GM12878 (cell line): ENCODE measurements around the gene IRF8. TPM values are rescaled to one million over a fixed set of nuclear protein-coding genes. Genes with fewer than 3 reads are reported as not detected.

ENCODE experiments used
- ATAC-seq: fragments of 200-7000 bp; cut with Tn5 transposase; 3 replicates; pipeline ENCODE4 v1.9.1; 2020; ENCODE audit warnings: mild to moderate bottlenecking, moderate library complexity
- BruUV-seq: library from RNA; stranded (reverse); fragments of 400-500 nt; replicated peaks from 2 replicates; lab custom pipeline; 2021; lab: Mats Ljungman, UMichigan
- CTCF ChIA-PET: fragments of 300-600 bp; sonication (Branson Sonifier 250); formaldehyde crosslinking; extraction: SDS; loops from one replicate; lab custom pipeline; 2021; ENCODE audit warnings: inconsistent platforms; lab: Yijun Ruan, JAX
- POLR2A ChIA-PET: fragments of 350-600 bp; formaldehyde crosslinking; extraction: SDS; loops from one replicate; lab custom pipeline; 2021; ENCODE audit warnings: inconsistent platforms; lab: Charles Lee
- RAD21 ChIA-PET: fragments of 300-600 bp; sonication (Branson Sonifier 250); formaldehyde crosslinking; loops from one replicate; lab custom pipeline; 2023; ENCODE audit warnings: antibody characterized with exemption; ENCODE audit not compliant: unreplicated experiment; lab: Charles Lee
- SMC1A ChIA-PET: fragments of 300-600 bp; sonication (Branson Sonifier 250); formaldehyde crosslinking; loops from one replicate; lab custom pipeline; 2023; ENCODE audit not compliant: unreplicated experiment, uncharacterized antibody; lab: Charles Lee
- DNase-seq: peaks from one replicate; pipeline ENCODE4 v3.0.0-alpha.2; 2011; ENCODE audit warnings: low read depth, low spot score
- FAIRE-seq: peaks from 3 replicates; lab custom pipeline; 2011; peaks lifted over from hg19 to GRCh38; lab: Jason Lieb, UNC
- H2AFZ ChIP-seq: 2 replicates; pipeline ENCODE4 v1.6.0; 2011; ENCODE audit warnings: low read depth, low read length, control low read depth; ENCODE audit not compliant: control insufficient read depth
- H3K27ac ChIP-seq: 2 replicates; pipeline ENCODE4 v1.5.1; 2011; ENCODE audit warnings: control low read depth; ENCODE audit not compliant: control insufficient read depth, insufficient read depth
- H3K27me3 ChIP-seq, 2 experiments: replicated peaks in 1 of 2; 2 replicates each; pipeline versions ENCODE4 v1.6.0 to v1.6.1; 2011; ENCODE audit warnings: low read length in 1 of 2; ENCODE audit not compliant: control insufficient read depth in 2 of 2, insufficient read depth in 2 of 2
- H3K36me3 ChIP-seq, 2 experiments: 2 replicates each; pipeline ENCODE4 v1.5.1; 2011; ENCODE audit warnings: low read length in 1 of 2; ENCODE audit not compliant: control insufficient read depth in 2 of 2, insufficient read depth in 2 of 2
- H3K4me1 ChIP-seq: 2 replicates; pipeline ENCODE4 v1.6.1; 2011; ENCODE audit warnings: mild to moderate bottlenecking, low read length, moderate library complexity, mixed read lengths; ENCODE audit not compliant: control insufficient read depth, insufficient read depth
- H3K4me2 ChIP-seq: 2 replicates; pipeline ENCODE4 v1.6.0; 2011; ENCODE audit warnings: control low read depth; ENCODE audit not compliant: control insufficient read depth, insufficient read depth
- H3K4me3 ChIP-seq: fragments of 200-600 bp; sonication (generic); 2 replicates; pipeline ENCODE4 v1.5.1; 2016
- H3K79me2 ChIP-seq: 2 replicates; pipeline ENCODE4 v1.6.0; 2011; ENCODE audit warnings: low read length; ENCODE audit not compliant: control insufficient read depth, insufficient read depth
- H3K9ac ChIP-seq: 2 replicates; pipeline ENCODE4 v1.8.0; 2011; ENCODE audit warnings: low read length, control low read depth, mixed read lengths; ENCODE audit not compliant: control insufficient read depth, insufficient read depth
- H3K9me3 ChIP-seq: replicated peaks from 3 replicates; pipeline ENCODE4 v1.5.1; 2011; ENCODE audit warnings: mild to moderate bottlenecking, low read length; ENCODE audit not compliant: control insufficient read depth, insufficient read depth
- H4K20me1 ChIP-seq: 2 replicates; pipeline ENCODE4 v1.6.0; 2011; ENCODE audit not compliant: control insufficient read depth, insufficient read depth
- E4F1 ChIP-seq: fragments of 450-650 bp; IDR thresholded peaks from 2 replicates; pipeline ENCODE4 v1.6.1; 2018; ENCODE audit warnings: borderline replicate concordance, mild to moderate bottlenecking; ENCODE audit not compliant: partially characterized antibody
- EED ChIP-seq: sonication (generic); IDR thresholded peaks from 2 replicates; pipeline ENCODE4 v1.6.1; 2016; ENCODE audit warnings: antibody characterized with exemption, low read depth
- IRF4 ChIP-seq: IDR thresholded peaks from 2 replicates; pipeline ENCODE4 v1.6.1; 2011; ENCODE audit warnings: low read depth, low read length
- NBN ChIP-seq: fragments of 450-650 bp; IDR thresholded peaks from 2 replicates; pipeline ENCODE4 v1.6.1; 2016
- RUNX3 ChIP-seq: IDR thresholded peaks from 2 replicates; pipeline ENCODE4 v1.6.1; 2012; ENCODE audit warnings: low read length, inconsistent platforms
- SMAD5 ChIP-seq: IDR thresholded peaks from 2 replicates; pipeline ENCODE4 v1.6.1; 2016; ENCODE audit warnings: antibody characterized with exemption, low read depth
- TCF7 ChIP-seq: IDR thresholded peaks from 2 replicates; pipeline ENCODE4 v1.6.1; 2014; ENCODE audit warnings: antibody characterized with exemption, borderline replicate concordance
- ZNF207 ChIP-seq: fragments of 450-650 bp; IDR thresholded peaks from 2 replicates; pipeline ENCODE4 v1.6.1; 2014; ENCODE audit warnings: antibody characterized with exemption, mild to moderate bottlenecking, borderline replicate concordance
- ZZZ3 ChIP-seq: IDR thresholded peaks from 2 replicates; pipeline ENCODE4 v1.6.1; 2011; ENCODE audit warnings: low read depth; ENCODE audit not compliant: control insufficient read depth, insufficient read length
- WGBS: methylation state at CpG from one replicate; pipeline ENCODE4 v1.1.6; 2016; ENCODE audit warnings: low lambda C conversion rate; ENCODE audit not compliant: insufficient replicate concordance, insufficient coverage; ENCODE audit errors: missing lambda C conversion rate; 5-methylcytosine and 5-hydroxymethylcytosine counted together
- in situ Hi-C: fragments of 300-500 bp; cut with MboI; formaldehyde crosslinking; loops from 9 replicates; pipeline ENCODE4 v1.14.3; 2018; ENCODE audit warnings: mixed read lengths
- intact Hi-C: fragments of 100-400 bp; cut with micrococcal nuclease; formaldehyde crosslinking; loops from one replicate; pipeline ENCODE4 v1.14.2; 2022; ENCODE audit not compliant: unreplicated experiment
- polyA plus RNA-seq, 11 experiments: library from polyadenylated mRNA; depleted of rRNA in 4 of 11; unstranded in 6 of 11; stranded (reverse) in 5 of 11; fragments of >200 nt; fragmentation: Nextera tagmentation in 4 of 11; fragmentation: Illumina TruSeq in 1 of 11; extraction: Ambion mirVana in 4 of 11; extraction: Trizol in 1 of 11; gene quantifications; 1 replicate in 1 of 11; 2 replicates in 10 of 11; pipeline versions ENCODE4 v1.2.1 to v1.2.3, GENCODE V29; 2011 to 2016; ENCODE audit warnings: inconsistent platforms in 2 of 11, missing spikeins in 2 of 11, low read depth in 1 of 11
- total RNA-seq, 4 experiments: library from RNA; depleted of rRNA in 3 of 4; stranded (reverse); fragments of >200 nt in 3 of 4; fragmentation: Illumina TruSeq in 1 of 4; extraction: Trizol in 1 of 4; gene quantifications; 2 replicates each; pipeline versions ENCODE4 v1.2.1 to v1.2.3, GENCODE V29; 2013 to 2021
- TF ChIP-seq, protein P1 (sequence below): IDR thresholded peaks from 2 replicates; pipeline ENCODE4 v1.6.1; 2012; ENCODE audit warnings: low read depth, low read length, improper control_type of control experiment
- TF ChIP-seq, protein P2 (sequence below): IDR thresholded peaks from 2 replicates; pipeline ENCODE4 v1.6.1; 2011; ENCODE audit warnings: borderline replicate concordance, low read depth, mild to moderate bottlenecking, moderate library complexity, low read length; ENCODE audit not compliant: insufficient read depth, poor library complexity, severe bottlenecking

The IRF8 gene
- total and polyA plus RNA-seq, 10 of the 15 experiments (the other 5 are each of a cell fraction or from before 2014, with no cell fraction given), result 17.1 to 237 (median 172) TPM

DNA sequence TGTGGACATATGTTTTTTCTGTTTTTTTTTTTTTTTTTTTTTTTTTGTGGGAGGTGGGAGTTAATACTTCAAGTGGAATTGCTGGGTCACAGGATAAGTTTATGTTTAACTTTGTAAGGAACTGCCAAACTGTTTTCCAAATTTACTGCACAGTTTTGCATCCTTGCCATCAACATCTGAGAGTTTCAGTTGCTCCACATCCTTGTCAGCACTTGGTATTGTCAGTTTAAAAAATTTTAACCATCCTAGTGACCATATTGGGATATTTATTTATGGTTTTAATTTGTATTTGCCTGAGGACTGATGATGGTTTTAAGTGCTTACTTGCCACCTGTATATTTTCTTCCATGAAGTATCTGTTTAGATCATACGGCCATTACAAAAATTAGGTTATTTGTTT lies 34.0 kb upstream of the IRF8 start (continued):
- TF ChIP-seq TCF7 (no peak), IRF4 (no peak), ZNF207 (no peak), EED (no peak), ZZZ3 (no peak)

DNA sequence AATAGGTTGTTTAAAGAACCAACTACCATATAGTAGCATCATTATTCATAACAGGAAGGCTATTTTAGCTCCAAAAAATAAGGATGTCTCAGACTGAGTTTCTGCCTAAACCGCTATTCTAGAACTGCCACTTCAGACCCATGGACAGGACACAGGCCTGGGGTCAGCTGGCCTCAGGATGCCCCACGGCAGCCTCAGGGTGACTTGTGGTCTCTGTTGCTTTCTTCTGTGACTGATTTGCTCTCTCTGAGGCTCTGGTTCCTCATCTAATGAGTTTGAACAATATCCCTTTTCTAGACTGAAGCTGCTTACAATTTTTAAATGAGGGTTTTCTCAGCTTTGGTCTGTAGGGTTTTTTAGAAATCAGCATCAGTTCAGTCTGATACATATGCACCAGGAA lies 31.8 kb upstream of the IRF8 start:
- Histone ChIP-seq H3K36me3 (no peaks in the 10 kb centered on the region), H3K4me2 (no peak overlapping the region), H3K9me3 (peaks cover 2% of the 10 kb centered on the region; the same call in 1 of the 3 replicates), H2AFZ (no peak overlapping the region), H3K4me1 (peaks cover 21% of the 10 kb centered on the region), H3K27ac (no peak overlapping the region), H3K79me2 (no peaks in the 10 kb centered on the region), H3K4me3 (no peak overlapping the region), H4K20me1 (no peaks in the 10 kb centered on the region), H3K27me3 (no peaks in the 10 kb centered on the region), H3K9ac (no peak overlapping the region)
- BruUV-seq, result no TSS peak
- no peak for DNase-seq
- no peak for FAIRE-seq
- intact Hi-C loops (no loop called here), in situ Hi-C loops (no loop called here)
- SMC1A ChIA-PET, result interaction anchor here (0.7 to 1.6 kb wide), 4 partner anchors 22 to 67 kb away, joined by 3 read pairs; no protein-coding TSS in a partner anchor
- peak; percentile 58 for ATAC-seq
- POLR2A ChIA-PET, result no interaction called here
- RAD21 ChIA-PET, result no interaction called here
- 25% methylated on average over 2 of the region's 2 CpGs for WGBS
- TF ChIP-seq ZNF207 (no peak), RUNX3 (peak; percentile 50), SMAD5 (no peak), NBN (no peak), E4F1 (no peak)
- TF ChIP-seq, protein P1, sequence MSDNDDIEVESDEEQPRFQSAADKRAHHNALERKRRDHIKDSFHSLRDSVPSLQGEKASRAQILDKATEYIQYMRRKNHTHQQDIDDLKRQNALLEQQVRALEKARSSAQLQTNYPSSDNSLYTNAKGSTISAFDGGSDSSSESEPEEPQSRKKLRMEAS, result no peak
- TF ChIP-seq, protein P2, sequence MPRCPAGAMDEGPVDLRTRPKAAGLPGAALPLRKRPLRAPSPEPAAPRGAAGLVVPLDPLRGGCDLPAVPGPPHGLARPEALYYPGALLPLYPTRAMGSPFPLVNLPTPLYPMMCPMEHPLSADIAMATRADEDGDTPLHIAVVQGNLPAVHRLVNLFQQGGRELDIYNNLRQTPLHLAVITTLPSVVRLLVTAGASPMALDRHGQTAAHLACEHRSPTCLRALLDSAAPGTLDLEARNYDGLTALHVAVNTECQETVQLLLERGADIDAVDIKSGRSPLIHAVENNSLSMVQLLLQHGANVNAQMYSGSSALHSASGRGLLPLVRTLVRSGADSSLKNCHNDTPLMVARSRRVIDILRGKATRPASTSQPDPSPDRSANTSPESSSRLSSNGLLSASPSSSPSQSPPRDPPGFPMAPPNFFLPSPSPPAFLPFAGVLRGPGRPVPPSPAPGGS, result no peak
- CTCF ChIA-PET, result interaction anchor here (0.7 to 1.7 kb wide), 3 partner anchors 9 to 46 kb away, joined by 3 to 4 read pairs (median 3); no protein-coding TSS in a partner anchor
